NCI-H1930 (cell line): ENCODE results near the gene PRELID2.

Source experiments
- DNase-seq, 2 experiments: peaks; one replicate each; lab custom pipeline; 2025; lab: John Stamatoyannopoulos, UW

Gene PRELID2

GRCh38 chr5:145796318-145796717 lies 38.8 kb downstream of the PRELID2 start:
- no peak for DNase-seq

DNA sequence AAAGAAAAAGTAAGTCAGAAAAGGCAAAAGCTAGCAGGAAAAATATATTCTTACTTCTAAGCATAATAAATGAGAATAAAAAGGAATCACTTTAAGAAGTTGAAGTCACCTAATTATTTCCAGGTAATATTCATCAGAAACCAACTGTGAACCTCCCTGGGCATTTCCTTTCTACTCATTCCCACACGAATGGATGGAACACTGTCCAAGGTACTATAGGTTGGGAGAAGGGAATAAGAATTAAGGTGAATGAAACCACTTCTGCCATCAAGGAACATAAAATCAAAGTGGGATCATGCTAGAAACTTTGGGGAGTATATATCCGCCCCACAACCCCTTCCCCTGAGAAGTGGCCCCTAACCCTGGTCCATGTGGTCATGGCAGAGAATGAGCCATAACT lies 41.6 kb downstream of the PRELID2 start:
- DNase-seq, result no peak

- DNase-seq, result no peak
These were observed 42.3 kb downstream of the PRELID2 start for GRCh38 chr5:145792840-145793239.

DNA sequence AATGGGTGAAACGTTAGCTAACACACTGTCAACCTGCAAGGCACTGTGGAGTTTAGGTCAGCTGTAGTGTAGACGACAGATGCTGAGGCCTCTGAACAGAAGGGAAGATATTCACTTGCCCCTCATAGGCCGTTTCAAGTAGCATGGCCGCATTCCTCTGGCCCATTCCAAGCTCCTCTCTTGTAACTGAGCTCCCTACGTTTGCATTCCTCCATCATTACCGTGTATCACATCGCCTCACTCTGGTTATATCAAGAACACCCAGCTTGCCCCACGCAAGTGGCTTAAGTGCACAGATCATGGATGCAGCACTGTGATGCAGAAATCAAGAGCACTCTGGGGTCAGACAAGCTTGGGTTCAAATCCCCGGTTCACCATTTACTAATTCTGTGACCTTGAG lies 43.3 kb downstream of the PRELID2 start:
- DNase-seq, result no peak

GRCh38 chr5:145787996-145788395 lies 47.1 kb downstream of the PRELID2 start:
- DNase-seq, result no peak

- DNase-seq, result no peak
These were observed 47.6 kb downstream of the PRELID2 start for GRCh38 chr5:145787507-145787906.

- DNase-seq, result no peak
These were observed 48.1 kb downstream of the PRELID2 start for GRCh38 chr5:145787001-145787400.

GRCh38 chr5:145780982-145781381 lies 54.2 kb downstream of the PRELID2 start:
- no peak for DNase-seq

GRCh38 chr5:145778144-145778900 lies 56.8 kb downstream of the PRELID2 start:
- no peak for DNase-seq

DNA sequence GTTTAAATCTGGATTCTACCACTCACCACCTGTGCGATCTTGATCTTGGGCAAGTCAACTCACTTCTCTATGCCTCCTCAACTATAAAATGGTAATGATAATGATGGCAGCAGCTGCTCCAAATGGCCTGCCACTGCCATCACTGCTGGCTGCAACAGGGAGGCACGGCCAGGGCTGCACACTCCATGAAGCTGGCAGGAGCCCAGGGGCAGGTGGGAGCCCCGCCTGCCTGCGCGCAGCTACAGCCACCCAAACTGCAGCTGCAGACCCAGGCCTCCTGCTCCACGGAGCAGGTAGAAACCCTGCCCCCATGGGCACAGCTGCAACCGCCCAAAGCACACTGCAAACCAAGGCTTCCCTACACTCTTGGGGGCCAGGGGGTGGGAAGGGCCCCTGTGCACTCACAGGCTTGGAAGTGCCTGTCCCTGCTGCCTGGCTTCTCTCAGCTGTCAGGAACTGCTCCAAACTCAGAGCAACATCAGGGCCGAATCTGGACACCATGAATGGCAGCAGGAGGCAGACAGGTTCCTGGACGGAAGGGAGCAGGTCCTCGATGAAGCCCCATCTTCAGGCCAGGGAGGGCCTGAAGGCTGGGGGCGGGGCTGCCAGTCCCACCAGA lies 57.6 kb downstream of the PRELID2 start:
- DNase-seq, result no peak

DNA sequence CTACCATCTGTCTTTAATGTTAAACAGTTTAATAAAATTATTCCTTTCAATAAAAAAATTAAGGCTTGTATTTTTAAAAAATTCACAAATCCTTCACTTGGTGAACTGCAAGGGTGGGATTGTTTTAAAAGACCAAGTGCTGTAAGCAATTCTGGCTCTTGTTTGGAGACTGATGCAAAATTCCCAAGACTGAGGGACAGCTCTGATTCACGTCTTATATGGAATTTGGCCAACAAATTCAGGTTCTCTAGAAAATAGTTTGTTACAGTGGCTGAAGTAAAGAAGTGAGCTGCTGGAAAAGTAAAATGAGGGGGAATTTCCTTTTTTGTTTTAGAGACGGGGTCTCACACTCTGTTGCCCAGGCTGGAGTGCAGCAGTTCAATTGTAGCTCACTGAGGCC lies 58.3 kb downstream of the PRELID2 start:
- no peak for DNase-seq

DNA sequence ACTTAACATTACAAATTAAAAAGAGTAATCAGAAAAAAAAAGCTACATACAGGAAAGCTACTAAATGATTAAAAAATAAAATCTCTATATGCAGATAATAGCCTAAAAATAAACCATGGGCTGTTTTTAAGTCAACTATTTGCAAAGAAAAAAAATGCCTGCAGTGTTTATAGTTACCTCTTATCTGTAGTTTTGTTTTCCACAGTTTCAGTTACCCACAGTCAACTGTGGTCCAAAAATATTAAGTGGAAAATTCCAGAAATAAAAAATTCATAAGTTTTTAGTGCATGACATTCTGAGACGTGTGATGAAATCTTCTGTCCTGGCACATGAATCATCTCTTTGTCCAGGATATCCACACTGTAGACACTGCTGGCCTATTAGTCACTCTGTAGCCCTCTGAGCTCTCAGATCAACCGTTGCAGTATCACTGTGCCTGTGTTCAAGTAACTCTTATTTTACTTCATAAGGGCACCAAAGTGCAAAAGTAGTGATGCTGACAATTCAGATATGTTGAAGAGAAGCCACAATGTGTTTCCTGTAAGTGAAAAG lies 59.2 kb downstream of the PRELID2 start:
- no peak for DNase-seq

GRCh38 chr5:145775411-145775810 lies 59.7 kb downstream of the PRELID2 start:
- no peak for DNase-seq

DNA sequence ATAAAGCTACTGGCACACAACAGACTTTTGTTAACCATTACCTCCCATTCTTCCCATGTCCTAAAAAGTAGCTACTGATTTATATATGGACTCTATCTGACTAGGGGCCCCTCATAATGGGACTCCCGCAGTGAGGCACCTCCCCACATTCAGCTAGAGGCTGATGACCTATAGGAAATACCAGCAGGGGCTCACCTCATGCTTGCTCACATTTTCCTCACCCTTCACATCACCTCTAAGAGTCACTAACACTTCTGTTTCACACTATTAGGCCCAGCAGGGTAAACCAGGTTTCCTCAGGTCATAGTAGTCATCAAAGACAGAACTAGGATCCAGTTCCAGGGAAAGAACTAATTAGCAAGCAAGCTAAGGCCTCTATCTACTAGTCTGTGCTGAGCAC lies 60.7 kb downstream of the PRELID2 start:
- DNase-seq, result no peak

- DNase-seq, result no peak
These were observed 62.7 kb downstream of the PRELID2 start for GRCh38 chr5:145772466-145772865.

GRCh38 chr5:145768863-145769262 lies 66.3 kb downstream of the PRELID2 start:
- no peak for DNase-seq

DNA sequence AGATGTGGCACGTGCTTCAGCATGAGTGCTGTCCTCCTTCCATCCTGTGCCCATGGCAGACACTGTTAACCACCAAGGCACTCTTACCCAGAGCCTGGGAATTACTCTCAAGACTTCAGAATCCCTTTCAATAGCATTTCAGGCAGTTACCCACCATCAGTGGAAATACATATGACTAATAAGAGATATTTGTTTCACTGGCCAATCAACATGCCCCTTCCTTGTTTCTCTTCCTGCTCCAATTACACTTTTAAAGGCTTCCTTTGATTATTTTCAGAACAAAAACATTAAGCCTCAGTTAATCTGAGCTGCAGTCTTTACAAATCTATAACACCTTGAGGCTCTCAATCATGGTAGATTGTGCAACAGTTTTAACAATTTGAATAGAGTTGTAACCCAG lies 70.8 kb downstream of the PRELID2 start:
- no peak for DNase-seq

DNA sequence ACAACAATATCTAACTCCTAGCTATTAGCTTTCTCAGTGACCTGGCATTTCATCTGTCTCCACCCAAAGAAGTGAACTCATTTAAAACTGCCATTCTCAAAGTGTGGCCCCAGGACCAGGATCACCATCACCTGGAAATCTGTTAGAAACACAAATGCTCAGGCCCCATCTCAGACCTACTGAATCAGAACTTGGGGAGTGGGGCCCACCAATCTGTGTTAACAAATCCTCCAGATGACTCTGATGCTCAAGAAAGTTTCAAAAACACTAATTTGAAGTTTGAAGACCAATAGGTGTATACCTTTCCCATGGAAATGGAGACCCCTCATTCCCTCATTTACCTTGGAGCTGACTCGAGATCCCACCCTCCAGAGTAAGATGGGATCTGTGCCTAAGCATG lies 72.3 kb downstream of the PRELID2 start:
- no peak for DNase-seq

- no peak for DNase-seq
These were observed 73.9 kb downstream of the PRELID2 start for GRCh38 chr5:145761254-145761653.

GRCh38 chr5:145760660-145761059 lies 74.5 kb downstream of the PRELID2 start:
- DNase-seq, result no peak

DNA sequence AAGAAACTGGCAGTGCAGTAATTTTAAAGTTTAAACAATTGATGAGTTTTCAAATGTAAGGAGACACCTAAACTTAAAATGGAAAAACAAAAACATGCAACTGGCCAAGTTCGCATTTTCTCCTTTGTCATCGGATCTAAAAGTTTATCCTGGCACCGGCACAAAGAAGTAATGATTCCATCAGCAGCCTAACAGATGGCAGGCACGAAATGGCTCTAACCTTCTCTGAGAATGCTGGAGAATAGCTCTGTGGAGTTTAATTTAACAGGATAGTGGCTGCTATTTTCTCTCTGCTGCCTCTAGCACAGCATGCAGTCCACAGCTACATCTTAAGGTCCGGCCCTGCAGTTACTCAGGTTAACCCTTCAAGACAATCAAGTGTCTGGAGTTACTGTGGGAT lies 82.2 kb downstream of the PRELID2 start:
- DNase-seq, result no peak

- DNase-seq, result no peak
These were observed 82.6 kb downstream of the PRELID2 start for GRCh38 chr5:145752534-145752933.

DNA sequence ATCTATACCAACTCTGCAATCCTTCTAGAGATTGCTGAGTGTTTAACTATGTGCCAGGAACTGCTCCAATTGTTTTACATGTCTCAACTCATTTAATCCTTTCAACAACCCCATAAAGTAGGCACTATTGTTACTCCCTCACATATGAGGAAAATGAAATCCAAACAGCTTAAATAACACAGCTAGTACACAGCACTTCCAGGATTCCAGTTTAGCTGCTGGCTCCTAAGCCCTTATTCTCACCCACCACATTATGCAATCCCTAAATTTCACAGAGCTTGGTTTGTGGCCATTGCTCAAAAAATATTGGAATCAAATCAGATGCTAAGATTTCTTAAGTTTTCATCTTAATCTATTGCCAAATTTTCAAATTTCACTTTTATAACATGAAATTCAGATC lies 84.9 kb downstream of the PRELID2 start:
- no peak for DNase-seq
